HepG2 (cell line): ENCODE results near the gene TATDN3. TPM values are rescaled to one million over a fixed set of nuclear protein-coding genes. Genes with fewer than 3 reads are reported as not detected.

Experiments used
- ATAC-seq: fragments of 200-7000 bp; cut with Tn5 transposase; 3 replicates; pipeline ENCODE4 v1.9.1; 2020; ENCODE audit warnings: mild to moderate bottlenecking, moderate library complexity
- BruUV-seq: library from RNA; stranded (reverse); fragments of 400-500 nt; replicated peaks from 2 replicates; lab custom pipeline; 2021; lab: Mats Ljungman, UMichigan
- CTCF ChIA-PET: fragments of 300-600 bp; formaldehyde crosslinking; extraction: SDS; loops from one replicate; lab custom pipeline; 2021; ENCODE audit warnings: low total read pairs, inconsistent platforms, low intra/inter-chr PET ratio; lab: Yijun Ruan, JAX
- POLR2A ChIA-PET: fragments of 350-600 bp; sonication (Branson Sonifier 250); formaldehyde crosslinking; loops from one replicate; lab custom pipeline; 2020; ENCODE audit warnings: antibody characterized with exemption, inconsistent platforms; lab: Yijun Ruan, JAX
- DNase-seq: peaks from one replicate; pipeline ENCODE4 v3.0.0-alpha.2; 2015; ENCODE audit warnings: low spot score
- FAIRE-seq: peaks from 3 replicates; lab custom pipeline; 2011; peaks lifted over from hg19 to GRCh38; lab: Jason Lieb, UNC
- H2AFZ ChIP-seq: one replicate; pipeline ENCODE4 v1.6.1; 2011; ENCODE audit warnings: low read length, inconsistent platforms
- H3K27ac ChIP-seq: fragments of 300-600 bp; 3 replicates; pipeline ENCODE4 v1.8.0; 2011; ENCODE audit warnings: mixed run types, mild to moderate bottlenecking, mixed read lengths, low read length, inconsistent platforms; ENCODE audit not compliant: insufficient read depth; ENCODE audit errors: extremely low read length
- H3K27me3 ChIP-seq, 2 experiments: fragments of 200-600 bp in 1 of 2; 2 replicates in 1 of 2; 3 replicates in 1 of 2; pipeline versions ENCODE4 v1.6.0 to v1.8.0; 2011; ENCODE audit warnings: low read length in 2 of 2, mild to moderate bottlenecking in 2 of 2, moderate library complexity in 2 of 2, inconsistent platforms in 1 of 2; ENCODE audit not compliant: insufficient read depth in 2 of 2, control insufficient read depth in 1 of 2
- H3K36me3 ChIP-seq, 2 experiments: fragments of 200-600 bp in 1 of 2; replicated peaks in 1 of 2; 2 replicates in 1 of 2; 3 replicates in 1 of 2; pipeline versions ENCODE4 v1.5.1 to v1.8.0; 2011; ENCODE audit warnings: low read length in 2 of 2, inconsistent platforms in 1 of 2; ENCODE audit not compliant: insufficient read depth in 2 of 2, control insufficient read depth in 1 of 2
- H3K4me1 ChIP-seq: 2 replicates; pipeline ENCODE4 v1.5.1; 2012; ENCODE audit warnings: low read length, inconsistent platforms; ENCODE audit not compliant: insufficient read depth
- H3K4me2 ChIP-seq: 2 replicates; pipeline ENCODE4 v1.6.0; 2011; ENCODE audit warnings: low read depth, low read length, inconsistent platforms
- H3K4me3 ChIP-seq, 3 experiments: fragments of 200-600 bp in 1 of 3; sonication (generic), shearing (Covaris generic) in 1 of 3; replicated peaks in 1 of 3; 2 replicates each; pipeline ENCODE4 v1.5.1; 2011 to 2016; ENCODE audit warnings: low read length in 3 of 3, inconsistent platforms in 2 of 3, low read depth in 2 of 3, mild to moderate bottlenecking in 2 of 3, control low read depth in 1 of 3, mixed read lengths in 1 of 3; ENCODE audit not compliant: insufficient read depth in 1 of 3
- H3K79me2 ChIP-seq: one replicate; pipeline ENCODE4 v1.6.1; 2011; ENCODE audit warnings: low read length, inconsistent platforms; ENCODE audit not compliant: insufficient read depth
- H3K9ac ChIP-seq: 2 replicates; pipeline ENCODE4 v1.6.0; 2011; ENCODE audit warnings: mild to moderate bottlenecking, low read depth, low read length, inconsistent platforms; ENCODE audit not compliant: insufficient read depth
- H3K9me3 ChIP-seq: 2 replicates; pipeline ENCODE4 v1.5.1; 2012; ENCODE audit warnings: mild to moderate bottlenecking, low read length
- H4K20me1 ChIP-seq: 2 replicates; pipeline ENCODE4 v1.6.0; 2011; ENCODE audit warnings: inconsistent platforms, mild to moderate bottlenecking, low read length, moderate library complexity; ENCODE audit not compliant: insufficient read depth
- CEBPB ChIP-seq: IDR thresholded peaks from 2 replicates; pipeline ENCODE4 v1.6.1; 2011; ENCODE audit warnings: low read depth, low read length, improper control_type of control experiment, borderline replicate concordance
- HNRNPK ChIP-seq: fragments of 200-400 bp; formaldehyde crosslinking; IDR thresholded peaks from 2 replicates; pipeline ENCODE4 v1.6.1; 2018; ENCODE audit warnings: low read length, low read depth, moderate library complexity, mild to moderate bottlenecking; ENCODE audit not compliant: poor library complexity, severe bottlenecking
- KDM2A ChIP-seq: sonication (generic); formaldehyde crosslinking; IDR thresholded peaks from 2 replicates; pipeline ENCODE4 v1.4.0; 2020; ENCODE audit warnings: low read depth, missing genetic modification reagents, borderline replicate concordance
- MAF1 ChIP-seq: sonication (generic); formaldehyde crosslinking; IDR thresholded peaks from 2 replicates; pipeline ENCODE4 v1.5.0; 2020; ENCODE audit warnings: missing genetic modification reagents, borderline replicate concordance
- NCOA2 ChIP-seq: sonication (generic); formaldehyde crosslinking; IDR thresholded peaks from 2 replicates; pipeline ENCODE4 v1.8.0; 2022; ENCODE audit warnings: inconsistent platforms
- ZFY ChIP-seq: sonication (generic); formaldehyde crosslinking; IDR thresholded peaks from 2 replicates; pipeline ENCODE4 v1.4.0; 2020; ENCODE audit warnings: missing genetic modification reagents
- ZNF782 ChIP-seq: sonication (generic); formaldehyde crosslinking; IDR thresholded peaks from 2 replicates; pipeline ENCODE4 v1.4.0; 2020; ENCODE audit warnings: missing genetic modification reagents, mild to moderate bottlenecking, borderline replicate concordance
- ZNF83 ChIP-seq: sonication (generic); formaldehyde crosslinking; IDR thresholded peaks from 2 replicates; pipeline ENCODE4 v1.4.0; 2020; ENCODE audit warnings: missing genetic modification reagents, mild to moderate bottlenecking, borderline replicate concordance
- WGBS: methylation state at CpG from one replicate; pipeline ENCODE4 v1.1.6; 2017; ENCODE audit warnings: low lambda C conversion rate; 5-methylcytosine and 5-hydroxymethylcytosine counted together
- in situ Hi-C: cut with HindIII; loops from 2 replicates; pipeline ENCODE4 v1.10.0; 2017; ENCODE audit warnings: low pct_unique_long_range_greater_than_20kb; ENCODE audit not compliant: extremely low pct_ligation_motif_present
- intact Hi-C: fragments of 100-400 bp; cut with micrococcal nuclease; formaldehyde crosslinking; loops from one replicate; pipeline ENCODE4 v1.10.0; 2022; ENCODE audit not compliant: unreplicated experiment
- polyA plus RNA-seq, 8 experiments: library from polyadenylated mRNA; depleted of rRNA in 3 of 8; stranded (reverse) in 7 of 8; unstranded in 1 of 8; fragments of >200 nt; fragmentation: Illumina TruSeq in 4 of 8; extraction: Trizol in 4 of 8; gene quantifications; 2 replicates each; pipeline versions ENCODE4 v1.2.1 to v1.2.3, GENCODE V29; 2011 to 2016; ENCODE audit warnings: low read depth in 4 of 8, missing spikeins in 1 of 8, mixed read lengths in 1 of 8; ENCODE audit not compliant: insufficient read depth in 1 of 8
- total RNA-seq, 5 experiments: library from RNA; depleted of rRNA; stranded (reverse); fragments of >200 nt; fragmentation: Illumina TruSeq; extraction: Trizol; gene quantifications; 2 replicates each; pipeline ENCODE4 v1.2.3, GENCODE V29; 2016; ENCODE audit warnings: low read depth in 1 of 5
- TF ChIP-seq, protein P1 (sequence below): sonication (generic); formaldehyde crosslinking; IDR thresholded peaks from 2 replicates; pipeline ENCODE4 v1.9.0; 2022; ENCODE audit warnings: missing genetic modification reagents, mild to moderate bottlenecking, borderline replicate concordance

Gene TATDN3
- total and polyA plus RNA-seq, 2 of the 13 experiments (the other 11 are each of a cell fraction or from before 2014, with no cell fraction given): 7.3 to 8.6 TPM

DNA sequence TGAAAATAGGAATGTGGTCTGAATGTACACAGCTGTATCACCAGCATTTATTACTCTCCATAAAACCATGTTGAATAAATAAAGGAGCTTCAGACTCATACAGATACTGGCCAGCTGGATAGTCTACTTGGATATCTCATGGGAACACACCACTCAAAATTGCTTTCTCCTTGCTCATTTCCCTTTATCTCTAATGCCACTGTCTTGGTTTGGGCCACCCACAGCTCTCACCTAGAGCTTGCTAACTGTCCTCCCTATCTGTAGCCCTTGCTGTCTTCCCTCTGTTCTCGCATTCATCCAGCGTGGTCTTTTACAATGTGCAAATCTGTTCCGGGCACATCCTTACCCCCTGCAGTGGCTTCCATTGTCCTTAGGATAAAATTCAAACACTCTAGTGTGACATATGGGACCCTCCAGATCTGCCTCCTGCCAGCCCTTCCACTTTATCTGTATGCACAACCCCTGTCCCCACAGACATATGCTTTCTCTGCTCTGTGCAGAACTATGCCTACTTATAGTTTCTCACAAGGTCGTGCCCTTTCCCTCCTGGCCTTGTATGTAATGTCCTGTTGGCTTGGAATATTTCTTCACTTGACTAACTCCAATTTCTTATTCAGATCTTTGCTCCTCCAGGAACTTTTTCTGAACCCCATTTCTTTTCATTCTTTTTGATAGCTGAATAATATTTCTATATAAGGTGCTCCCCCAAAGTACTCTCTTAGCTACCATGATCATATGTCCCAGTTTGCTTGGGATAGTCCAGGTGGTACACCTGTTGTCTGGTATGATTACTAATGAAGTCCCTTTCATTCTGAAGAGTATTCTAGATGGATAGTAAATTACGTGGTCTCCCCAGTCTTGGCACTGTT lies 69.3 kb downstream of the TATDN3 start:
- Histone ChIP-seq H3K27me3 (no peaks in the 10 kb centered on the region; a peak in 1 of 5 replicates), H3K27ac (peak overlapping the region; percentile 26), H3K4me2 (peak overlapping the region; percentile 75), H4K20me1 (peaks cover 12% of the 10 kb centered on the region), H3K4me1 (peaks cover 57% of the 10 kb centered on the region), H2AFZ (no peak overlapping the region), H3K9ac (peak overlapping the region; percentile 41), H3K9me3 (no peaks in the 10 kb centered on the region), H3K36me3 (peaks cover 4 to 9% of the 10 kb centered on the region in 2 experiments; a peak in 1 of 5 replicates), H3K4me3 (peak overlapping the region; percentile 37 to 93 (median 90); a peak in 5 of 6 replicates), H3K79me2 (peaks cover 67% of the 10 kb centered on the region)
- intact Hi-C loops: loop anchor here (2.0 kb wide), 1 partner anchor 44 kb away; no protein-coding TSS in a partner anchor
- FAIRE-seq (no peak), DNase-seq (no peak), ATAC-seq (no peak)
- ChIA-PET CTCF (no interaction called here), POLR2A (interaction anchor here (7.2 kb wide), 1 partner anchor 69 kb away, joined by 80 read pairs; the partner anchor contains the start of genes NSL1 and TATDN3)
- no TSS peak for BruUV-seq
- TF ChIP-seq KDM2A (CRISPR knock-in tag): no peak
- no peak for TF ChIP-seq ZNF782 (CRISPR knock-in tag)
- TF ChIP-seq ZFY: no peak
- no peak for TF ChIP-seq NCOA2 (CRISPR knock-in tag)
- TF ChIP-seq ZNF83: no peak
- in situ Hi-C loops: no loop called here
- 67% methylated on average over 5 of the region's 5 CpGs for WGBS

DNA sequence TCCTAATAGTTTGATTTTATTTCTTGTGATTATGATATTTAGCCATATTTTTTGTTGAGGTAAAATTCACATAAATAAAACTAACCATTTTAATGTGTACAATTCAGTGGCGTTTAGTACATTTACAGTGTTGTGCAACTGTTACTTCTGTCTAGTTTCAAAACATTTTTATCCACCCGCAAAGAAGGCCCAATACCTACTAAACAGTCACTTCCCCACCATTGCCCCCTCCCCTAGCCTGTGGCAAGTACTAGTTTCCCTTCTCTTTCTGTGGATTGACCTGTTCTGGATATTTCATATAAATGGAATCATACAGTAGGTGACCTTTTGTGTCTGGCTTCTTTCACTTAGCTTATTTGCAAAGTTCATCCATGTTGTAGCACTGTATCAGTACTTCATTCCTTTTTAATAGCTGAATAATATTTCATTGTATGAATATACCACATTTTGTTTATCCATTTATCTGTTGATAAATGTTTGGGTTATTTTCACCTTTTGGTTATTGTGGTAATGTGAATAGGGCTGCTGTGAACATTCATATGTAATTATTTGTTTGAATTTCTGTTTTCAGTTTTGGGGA lies 70.5 kb downstream of the TATDN3 start:
- POLR2A ChIA-PET: interaction anchor here (7.2 kb wide), 1 partner anchor 70 kb away, joined by 80 read pairs; the partner anchor contains the start of genes NSL1 and TATDN3
- intact Hi-C loops: no loop called here
- FAIRE-seq (no peak), ATAC-seq (no peak), DNase-seq (no peak)
- Histone ChIP-seq H3K79me2 (peaks cover 59% of the 10 kb centered on the region), H3K4me3 (peak overlapping the region in 2 of 3 experiments; percentile 4 to 41; a peak in 2 of 6 replicates), H3K4me2 (peak overlapping the region; percentile 52), H3K27ac (no peak overlapping the region), H4K20me1 (peaks cover 12% of the 10 kb centered on the region), H3K27me3 (no peaks in the 10 kb centered on the region; a peak in 1 of 5 replicates)
- in situ Hi-C loops: no loop called here
- CTCF ChIA-PET: no interaction called here
- BruUV-seq: no TSS peak
- no peak for TF ChIP-seq MAF1 (CRISPR knock-in tag)
- TF ChIP-seq HNRNPK: no peak
- peak; percentile 16; the same call in 1 of the 2 replicates for TF ChIP-seq CEBPB
- TF ChIP-seq, protein P1, sequence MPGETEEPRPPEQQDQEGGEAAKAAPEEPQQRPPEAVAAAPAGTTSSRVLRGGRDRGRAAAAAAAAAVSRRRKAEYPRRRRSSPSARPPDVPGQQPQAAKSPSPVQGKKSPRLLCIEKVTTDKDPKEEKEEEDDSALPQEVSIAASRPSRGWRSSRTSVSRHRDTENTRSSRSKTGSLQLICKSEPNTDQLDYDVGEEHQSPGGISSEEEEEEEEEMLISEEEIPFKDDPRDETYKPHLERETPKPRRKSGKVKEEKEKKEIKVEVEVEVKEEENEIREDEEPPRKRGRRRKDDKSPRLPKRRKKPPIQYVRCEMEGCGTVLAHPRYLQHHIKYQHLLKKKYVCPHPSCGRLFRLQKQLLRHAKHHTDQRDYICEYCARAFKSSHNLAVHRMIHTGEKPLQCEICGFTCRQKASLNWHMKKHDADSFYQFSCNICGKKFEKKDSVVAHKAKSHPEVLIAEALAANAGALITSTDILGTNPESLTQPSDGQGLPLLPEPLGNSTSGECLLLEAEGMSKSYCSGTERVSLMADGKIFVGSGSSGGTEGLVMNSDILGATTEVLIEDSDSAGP (CRISPR knock-in tag): no peak
- TF ChIP-seq, all 625 proteins: peak for 1
- 79% methylated on average over 2 of the region's 2 CpGs for WGBS
- H3K4me1 ChIP-seq: peaks cover 44% of the 10 kb centered on the region
- H3K9ac ChIP-seq: no peak overlapping the region
- peaks cover 4 to 9% of the 10 kb centered on the region in 2 experiments; a peak in 4 of 5 replicates for H3K36me3 ChIP-seq
- no peak overlapping the region for H2AFZ ChIP-seq
- no peaks in the 10 kb centered on the region for H3K9me3 ChIP-seq
